Endothelial cell of umbilical vein (primary cell): ENCODE results near the gene ZNF618. TPM values are rescaled to one million over a fixed set of nuclear protein-coding genes. Genes with fewer than 3 reads are reported as not detected.

Experiments
- BruUV-seq: library from RNA; stranded (reverse); fragments of 400-500 nt; replicated peaks from 2 replicates; lab custom pipeline; 2021; lab: Mats Ljungman, UMichigan
- CTCF ChIA-PET: fragments of 300-600, 350-600 bp; sonication (Branson Sonifier 250); formaldehyde crosslinking; loops from one replicate; lab custom pipeline; 2021; ENCODE audit warnings: antibody characterized with exemption, inconsistent platforms; lab: Charles Lee
- POLR2A ChIA-PET: fragments of 300-600, 350-600 bp; sonication (Branson Sonifier 250); formaldehyde crosslinking; loops from one replicate; lab custom pipeline; 2021; ENCODE audit warnings: antibody characterized with exemption, inconsistent platforms; lab: Charles Lee
- DNase-seq: peaks from one replicate; pipeline ENCODE4 v3.0.0-alpha.2; 2011; ENCODE audit warnings: low read depth, low spot score
- FAIRE-seq: peaks from 2 replicates; lab custom pipeline; 2011; peaks lifted over from hg19 to GRCh38; lab: Jason Lieb, UNC
- H2AFZ ChIP-seq: 2 replicates; pipeline ENCODE4 v1.6.0; 2012; ENCODE audit warnings: low read depth, low read length, control low read depth, inconsistent platforms
- H3K27ac ChIP-seq: 2 replicates; pipeline ENCODE4 v1.5.1; 2011; ENCODE audit warnings: low read depth, mild to moderate bottlenecking, control low read depth, low read length, moderate library complexity; ENCODE audit not compliant: insufficient read depth
- H3K27me3 ChIP-seq, 2 experiments: 2 replicates each; pipeline versions ENCODE4 v1.6.0 to v1.6.1; 2011; ENCODE audit warnings: low read length in 2 of 2, mixed read lengths in 1 of 2; ENCODE audit not compliant: control insufficient read depth in 2 of 2, insufficient read depth in 2 of 2
- H3K36me3 ChIP-seq, 2 experiments: 2 replicates in 1 of 2; 3 replicates in 1 of 2; pipeline ENCODE4 v1.5.1; 2011; ENCODE audit warnings: low read length in 2 of 2, mild to moderate bottlenecking in 1 of 2, moderate library complexity in 1 of 2; ENCODE audit not compliant: control insufficient read depth in 2 of 2, insufficient read depth in 2 of 2; ENCODE audit errors: extremely low read depth in 1 of 2
- H3K4me1 ChIP-seq: 3 replicates; pipeline ENCODE4 v1.5.1; 2011; ENCODE audit warnings: mild to moderate bottlenecking, low read length; ENCODE audit not compliant: control insufficient read depth, insufficient read depth; ENCODE audit errors: extremely low read depth
- H3K4me2 ChIP-seq: 2 replicates; pipeline ENCODE4 v1.6.1; 2011; ENCODE audit warnings: low read length, control low read depth, mixed read lengths; ENCODE audit not compliant: insufficient read depth
- H3K4me3 ChIP-seq, 3 experiments: fragments of 200-600 bp in 1 of 3; sonication (generic), shearing (Covaris generic) in 1 of 3; replicated peaks in 1 of 3; 2 replicates each; pipeline ENCODE4 v1.5.1; 2011 to 2016; ENCODE audit warnings: control low read depth in 3 of 3, low read length in 3 of 3, mild to moderate bottlenecking in 2 of 3, inconsistent platforms in 1 of 3, low read depth in 1 of 3, moderate library complexity in 1 of 3; ENCODE audit not compliant: insufficient read depth in 1 of 3
- H3K79me2 ChIP-seq: 2 replicates; pipeline ENCODE4 v1.6.0; 2012; ENCODE audit warnings: low read length, inconsistent platforms; ENCODE audit not compliant: control insufficient read depth, insufficient read depth
- H3K9ac ChIP-seq: replicated peaks from 2 replicates; pipeline ENCODE3; 2011; ENCODE audit warnings: low read length, control low read depth; ENCODE audit not compliant: insufficient read depth; ENCODE audit errors: extremely low read depth
- H3K9me1 ChIP-seq: replicated peaks from 3 replicates; pipeline ENCODE4 v1.6.0; 2011; ENCODE audit warnings: mild to moderate bottlenecking, low read length; ENCODE audit not compliant: control insufficient read depth, insufficient read depth; ENCODE audit errors: extremely low read depth
- H3K9me3 ChIP-seq: replicated peaks from 2 replicates; pipeline ENCODE4 v1.5.1; 2012; ENCODE audit warnings: low read length, inconsistent platforms; ENCODE audit not compliant: control insufficient read depth, insufficient read depth
- H4K20me1 ChIP-seq: replicated peaks from 2 replicates; pipeline ENCODE3; 2011; ENCODE audit warnings: mild to moderate bottlenecking, low read length; ENCODE audit not compliant: control insufficient read depth, insufficient read depth; ENCODE audit errors: extremely low read depth
- EZH2 ChIP-seq: IDR thresholded peaks from 2 replicates; pipeline ENCODE4 v1.6.1; 2012; ENCODE audit warnings: borderline replicate concordance, low read depth, mild to moderate bottlenecking, moderate library complexity, low read length, inconsistent platforms; ENCODE audit not compliant: severe bottlenecking
- FOS ChIP-seq: IDR thresholded peaks from 2 replicates; pipeline ENCODE4 v1.6.1; 2011; ENCODE audit warnings: mild to moderate bottlenecking, low read length, moderate library complexity, borderline replicate concordance; ENCODE audit not compliant: insufficient read depth
- GATA2 ChIP-seq: IDR thresholded peaks from 2 replicates; pipeline ENCODE4 v1.7.0; 2011; ENCODE audit warnings: low read depth, mild to moderate bottlenecking, moderate library complexity, mixed read lengths, low read length; ENCODE audit not compliant: insufficient read length, insufficient read depth
- JUN ChIP-seq: IDR thresholded peaks from 2 replicates; pipeline ENCODE4 v1.6.1; 2011; ENCODE audit warnings: borderline replicate concordance, low read depth; ENCODE audit not compliant: insufficient read length, insufficient read depth
- MAX ChIP-seq: IDR thresholded peaks from 2 replicates; pipeline ENCODE4 v1.6.1; 2011; ENCODE audit not compliant: insufficient read depth, insufficient read length
- MYC ChIP-seq: IDR thresholded peaks from one replicate; pipeline ENCODE4 v1.6.1; 2011; ENCODE audit warnings: mild to moderate bottlenecking, low read depth, low read length
- POLR2A ChIP-seq: IDR thresholded peaks from 2 replicates; pipeline ENCODE4 v1.6.1; 2012; ENCODE audit warnings: low read depth, mild to moderate bottlenecking, control low read depth, low read length
- POLR2AphosphoS5 ChIP-seq: IDR thresholded peaks from 2 replicates; pipeline ENCODE4 v1.6.1; 2012; ENCODE audit warnings: low read depth, mild to moderate bottlenecking, control low read depth, low read length, moderate library complexity; ENCODE audit not compliant: insufficient read depth
- dilution Hi-C: fragments of 300-500 bp; cut with MboI; formaldehyde crosslinking; loops from one replicate; pipeline ENCODE4 v1.15.0; 2019; ENCODE audit warnings: low sequenced_read_pairs; ENCODE audit not compliant: extremely low pct_ligation_motif_present
- intact Hi-C: fragments of 100-400 bp; cut with micrococcal nuclease; formaldehyde crosslinking; loops from one replicate; pipeline ENCODE4 v1.10.0; 2022
- polyA plus RNA-seq, 4 experiments: library from polyadenylated mRNA; depleted of rRNA in 3 of 4; stranded (reverse) in 3 of 4; unstranded in 1 of 4; fragments of >200 nt; gene quantifications; 2 replicates each; pipeline versions ENCODE4 v1.2.1 to v1.2.3, GENCODE V29; 2011 to 2012; ENCODE audit warnings: missing spikeins in 1 of 4
- total RNA-seq: library from RNA; stranded (reverse); gene quantifications from 2 replicates; pipeline ENCODE4 v1.2.3, GENCODE V29; 2021
- TF ChIP-seq, protein P1 (sequence below), 2 donors: IDR thresholded peaks; 1 replicate in 1 of 2; 2 replicates in 1 of 2; pipeline ENCODE4 v1.5.1; 2011; ENCODE audit warnings: low read length in 2 of 2, mild to moderate bottlenecking in 2 of 2, moderate library complexity in 2 of 2, control low read depth in 1 of 2, inconsistent platforms in 1 of 2, low read depth in 1 of 2; ENCODE audit not compliant: insufficient read depth in 1 of 2; ENCODE audit errors: extremely low read depth in 1 of 2

Gene ZNF618
- total and polyA plus RNA-seq, 2 donors (not counting 3 experiments of a cell fraction or from before 2014, with no cell fraction given) = 22.6 to 80.3 TPM

- Histone ChIP-seq H3K27ac (no peak overlapping the region), H3K27me3 (no peaks in the 10 kb centered on the region), H3K4me3 (peak overlapping the region in 1 of 3 experiments; percentile 14), H3K9me3 (no peaks in the 10 kb centered on the region), H2AFZ (no peak overlapping the region), H3K79me2 (peaks cover 78% of the 10 kb centered on the region), H4K20me1 (no peaks in the 10 kb centered on the region), H3K9ac (no peak overlapping the region), H3K4me1 (peaks cover 27% of the 10 kb centered on the region), H3K4me2 (peak overlapping the region; percentile 70), H3K36me3 (no peaks in the 10 kb centered on the region), H3K9me1 (no peaks in the 10 kb centered on the region)
- DNase-seq (no peak), FAIRE-seq (no peak)
- TF ChIP-seq FOS (no peak), EZH2 (no peak), MYC (no peak), MAX (no peak), GATA2 (no peak), POLR2AphosphoS5 (no peak), POLR2A (no peak), JUN (no peak)
- TF ChIP-seq, protein P1, sequence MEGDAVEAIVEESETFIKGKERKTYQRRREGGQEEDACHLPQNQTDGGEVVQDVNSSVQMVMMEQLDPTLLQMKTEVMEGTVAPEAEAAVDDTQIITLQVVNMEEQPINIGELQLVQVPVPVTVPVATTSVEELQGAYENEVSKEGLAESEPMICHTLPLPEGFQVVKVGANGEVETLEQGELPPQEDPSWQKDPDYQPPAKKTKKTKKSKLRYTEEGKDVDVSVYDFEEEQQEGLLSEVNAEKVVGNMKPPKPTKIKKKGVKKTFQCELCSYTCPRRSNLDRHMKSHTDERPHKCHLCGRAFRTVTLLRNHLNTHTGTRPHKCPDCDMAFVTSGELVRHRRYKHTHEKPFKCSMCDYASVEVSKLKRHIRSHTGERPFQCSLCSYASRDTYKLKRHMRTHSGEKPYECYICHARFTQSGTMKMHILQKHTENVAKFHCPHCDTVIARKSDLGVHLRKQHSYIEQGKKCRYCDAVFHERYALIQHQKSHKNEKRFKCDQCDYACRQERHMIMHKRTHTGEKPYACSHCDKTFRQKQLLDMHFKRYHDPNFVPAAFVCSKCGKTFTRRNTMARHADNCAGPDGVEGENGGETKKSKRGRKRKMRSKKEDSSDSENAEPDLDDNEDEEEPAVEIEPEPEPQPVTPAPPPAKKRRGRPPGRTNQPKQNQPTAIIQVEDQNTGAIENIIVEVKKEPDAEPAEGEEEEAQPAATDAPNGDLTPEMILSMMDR (IDR thresholded peaks at IDR 0.05; ENCODE audit: extremely low read depth in 1 of 2, insufficient read depth in 1 of 2, low read depth in 1 of 2, low read length in 2 of 2) = no peak
- ChIA-PET CTCF (interaction anchor here (0.9 to 2.0 kb wide), 4 partner anchors 47 to 113 kb away, joined by 3 to 11 read pairs (median 4); no protein-coding TSS in a partner anchor), POLR2A (interaction anchor here (1.0 kb wide), 1 partner anchor 50 kb away, joined by 4 read pairs; no protein-coding TSS in a partner anchor)
- intact Hi-C loops (no loop called here), dilution Hi-C loops (no loop called here)
- no TSS peak for BruUV-seq
These were observed 3.2 kb downstream of the ZNF618 start for GRCh38 chr9:113879318-113879717.
